HepG2 (cell line): ENCODE data around the gene CADPS2. TPM values are rescaled to one million over a fixed set of nuclear protein-coding genes. Genes with fewer than 3 reads are reported as not detected.

Experiments
- ATAC-seq: fragments of 200-7000 bp; cut with Tn5 transposase; 3 replicates; pipeline ENCODE4 v1.9.1; 2020; ENCODE audit warnings: mild to moderate bottlenecking, moderate library complexity
- BruUV-seq: library from RNA; stranded (reverse); fragments of 400-500 nt; replicated peaks from 2 replicates; lab custom pipeline; 2021; lab: Mats Ljungman, UMichigan
- CTCF ChIA-PET: fragments of 300-600 bp; formaldehyde crosslinking; extraction: SDS; loops from one replicate; lab custom pipeline; 2021; ENCODE audit warnings: low total read pairs, inconsistent platforms, low intra/inter-chr PET ratio; lab: Yijun Ruan, JAX
- POLR2A ChIA-PET: fragments of 350-600 bp; sonication (Branson Sonifier 250); formaldehyde crosslinking; loops from one replicate; lab custom pipeline; 2020; ENCODE audit warnings: antibody characterized with exemption, inconsistent platforms; lab: Yijun Ruan, JAX
- DNase-seq: peaks from one replicate; pipeline ENCODE4 v3.0.0-alpha.2; 2015; ENCODE audit warnings: low spot score
- FAIRE-seq: peaks from 3 replicates; lab custom pipeline; 2011; peaks lifted over from hg19 to GRCh38; lab: Jason Lieb, UNC
- H2AFZ ChIP-seq: one replicate; pipeline ENCODE4 v1.6.1; 2011; ENCODE audit warnings: low read length, inconsistent platforms
- H3K27ac ChIP-seq: fragments of 300-600 bp; 3 replicates; pipeline ENCODE4 v1.8.0; 2011; ENCODE audit warnings: mixed run types, mild to moderate bottlenecking, mixed read lengths, low read length, inconsistent platforms; ENCODE audit not compliant: insufficient read depth; ENCODE audit errors: extremely low read length
- H3K27me3 ChIP-seq, 2 experiments: fragments of 200-600 bp in 1 of 2; 2 replicates in 1 of 2; 3 replicates in 1 of 2; pipeline versions ENCODE4 v1.6.0 to v1.8.0; 2011; ENCODE audit warnings: low read length in 2 of 2, mild to moderate bottlenecking in 2 of 2, moderate library complexity in 2 of 2, inconsistent platforms in 1 of 2; ENCODE audit not compliant: insufficient read depth in 2 of 2, control insufficient read depth in 1 of 2
- H3K36me3 ChIP-seq, 2 experiments: fragments of 200-600 bp in 1 of 2; replicated peaks in 1 of 2; 2 replicates in 1 of 2; 3 replicates in 1 of 2; pipeline versions ENCODE4 v1.5.1 to v1.8.0; 2011; ENCODE audit warnings: low read length in 2 of 2, inconsistent platforms in 1 of 2; ENCODE audit not compliant: insufficient read depth in 2 of 2, control insufficient read depth in 1 of 2
- H3K4me1 ChIP-seq: 2 replicates; pipeline ENCODE4 v1.5.1; 2012; ENCODE audit warnings: low read length, inconsistent platforms; ENCODE audit not compliant: insufficient read depth
- H3K4me2 ChIP-seq: 2 replicates; pipeline ENCODE4 v1.6.0; 2011; ENCODE audit warnings: low read depth, low read length, inconsistent platforms
- H3K4me3 ChIP-seq, 3 experiments: fragments of 200-600 bp in 1 of 3; sonication (generic), shearing (Covaris generic) in 1 of 3; replicated peaks in 1 of 3; 2 replicates each; pipeline ENCODE4 v1.5.1; 2011 to 2016; ENCODE audit warnings: low read length in 3 of 3, inconsistent platforms in 2 of 3, low read depth in 2 of 3, mild to moderate bottlenecking in 2 of 3, control low read depth in 1 of 3, mixed read lengths in 1 of 3; ENCODE audit not compliant: insufficient read depth in 1 of 3
- H3K79me2 ChIP-seq: one replicate; pipeline ENCODE4 v1.6.1; 2011; ENCODE audit warnings: low read length, inconsistent platforms; ENCODE audit not compliant: insufficient read depth
- H3K9ac ChIP-seq: 2 replicates; pipeline ENCODE4 v1.6.0; 2011; ENCODE audit warnings: mild to moderate bottlenecking, low read depth, low read length, inconsistent platforms; ENCODE audit not compliant: insufficient read depth
- H3K9me3 ChIP-seq: 2 replicates; pipeline ENCODE4 v1.5.1; 2012; ENCODE audit warnings: mild to moderate bottlenecking, low read length
- H4K20me1 ChIP-seq: 2 replicates; pipeline ENCODE4 v1.6.0; 2011; ENCODE audit warnings: inconsistent platforms, mild to moderate bottlenecking, low read length, moderate library complexity; ENCODE audit not compliant: insufficient read depth
- BHLHE40 ChIP-seq: IDR thresholded peaks from 2 replicates; pipeline ENCODE4 v1.6.1; 2011; ENCODE audit warnings: low read length, improper control_type of control experiment
- ZFX ChIP-seq: sonication (generic); formaldehyde crosslinking; IDR thresholded peaks from 2 replicates; pipeline ENCODE4 v1.4.0; 2020; ENCODE audit warnings: mild to moderate bottlenecking, low read depth, missing genetic modification reagents, moderate library complexity
- ZNF530 ChIP-seq: sonication (generic); formaldehyde crosslinking; IDR thresholded peaks from 2 replicates; pipeline ENCODE4 v1.5.0; 2020; ENCODE audit warnings: low read depth, mild to moderate bottlenecking, missing genetic modification reagents
- ZNF570 ChIP-seq: sonication (generic); formaldehyde crosslinking; IDR thresholded peaks from 2 replicates; pipeline ENCODE4 v1.4.0; 2020; ENCODE audit warnings: mild to moderate bottlenecking, missing genetic modification reagents, borderline replicate concordance
- WGBS: methylation state at CpG from one replicate; pipeline ENCODE4 v1.1.6; 2017; ENCODE audit warnings: low lambda C conversion rate; 5-methylcytosine and 5-hydroxymethylcytosine counted together
- in situ Hi-C: cut with HindIII; loops from 2 replicates; pipeline ENCODE4 v1.10.0; 2017; ENCODE audit warnings: low pct_unique_long_range_greater_than_20kb; ENCODE audit not compliant: extremely low pct_ligation_motif_present
- intact Hi-C: fragments of 100-400 bp; cut with micrococcal nuclease; formaldehyde crosslinking; loops from one replicate; pipeline ENCODE4 v1.10.0; 2022; ENCODE audit not compliant: unreplicated experiment
- polyA plus RNA-seq, 8 experiments: library from polyadenylated mRNA; depleted of rRNA in 3 of 8; stranded (reverse) in 7 of 8; unstranded in 1 of 8; fragments of >200 nt; fragmentation: Illumina TruSeq in 4 of 8; extraction: Trizol in 4 of 8; gene quantifications; 2 replicates each; pipeline versions ENCODE4 v1.2.1 to v1.2.3, GENCODE V29; 2011 to 2016; ENCODE audit warnings: low read depth in 4 of 8, missing spikeins in 1 of 8, mixed read lengths in 1 of 8; ENCODE audit not compliant: insufficient read depth in 1 of 8
- total RNA-seq, 5 experiments: library from RNA; depleted of rRNA; stranded (reverse); fragments of >200 nt; fragmentation: Illumina TruSeq; extraction: Trizol; gene quantifications; 2 replicates each; pipeline ENCODE4 v1.2.3, GENCODE V29; 2016; ENCODE audit warnings: low read depth in 1 of 5
- TF ChIP-seq, protein P1 (sequence below): sonication (generic); formaldehyde crosslinking; IDR thresholded peaks from 2 replicates; pipeline ENCODE4 v1.4.0; 2020; ENCODE audit warnings: missing genetic modification reagents, borderline replicate concordance

Gene CADPS2
- total and polyA plus RNA-seq, 2 of the 13 experiments (the other 11 are each of a cell fraction or from before 2014, with no cell fraction given), result 17.6 to 43.8 TPM

DNA sequence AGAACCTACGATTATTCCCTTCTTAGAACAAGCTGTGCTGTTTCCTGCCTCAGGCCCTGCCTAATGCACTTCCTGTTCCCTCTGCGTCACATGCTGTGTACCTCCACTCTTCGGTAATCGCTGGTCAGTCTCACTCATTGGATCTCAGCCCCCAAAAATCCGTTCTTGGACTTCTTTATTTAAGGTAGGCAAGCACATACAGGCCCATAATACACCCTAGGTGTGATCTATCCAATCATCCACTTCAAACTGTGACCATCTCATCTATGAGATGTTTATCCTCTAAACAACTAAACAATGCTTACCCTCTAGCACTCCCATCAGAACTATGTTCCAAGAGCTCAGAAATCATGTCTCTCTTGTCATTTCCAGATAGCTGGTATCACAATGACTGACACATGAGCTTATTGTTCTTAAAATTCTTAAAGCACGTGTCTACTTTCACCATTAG lies 83.9 kb downstream of the CADPS2 start:
- intact Hi-C loops, result loop anchor here (2.0 to 5.0 kb wide), 2 partner anchors 84 to 250 kb away; partner anchors contain the start of gene CADPS2
- Histone ChIP-seq H3K4me1 (peaks cover 13% of the 10 kb centered on the region), H3K4me3 (no peak overlapping the region), H3K27me3 (no peaks in the 10 kb centered on the region), H4K20me1 (no peaks in the 10 kb centered on the region), H3K4me2 (no peak overlapping the region), H3K27ac (no peak overlapping the region), H3K9me3 (no peaks in the 10 kb centered on the region), H2AFZ (no peak overlapping the region), H3K36me3 (no peaks in the 10 kb centered on the region), H3K9ac (no peak overlapping the region), H3K79me2 (no peaks in the 10 kb centered on the region)
- TF ChIP-seq BHLHE40, result no peak
- TF ChIP-seq ZNF530, result no peak
- TF ChIP-seq, protein P1, sequence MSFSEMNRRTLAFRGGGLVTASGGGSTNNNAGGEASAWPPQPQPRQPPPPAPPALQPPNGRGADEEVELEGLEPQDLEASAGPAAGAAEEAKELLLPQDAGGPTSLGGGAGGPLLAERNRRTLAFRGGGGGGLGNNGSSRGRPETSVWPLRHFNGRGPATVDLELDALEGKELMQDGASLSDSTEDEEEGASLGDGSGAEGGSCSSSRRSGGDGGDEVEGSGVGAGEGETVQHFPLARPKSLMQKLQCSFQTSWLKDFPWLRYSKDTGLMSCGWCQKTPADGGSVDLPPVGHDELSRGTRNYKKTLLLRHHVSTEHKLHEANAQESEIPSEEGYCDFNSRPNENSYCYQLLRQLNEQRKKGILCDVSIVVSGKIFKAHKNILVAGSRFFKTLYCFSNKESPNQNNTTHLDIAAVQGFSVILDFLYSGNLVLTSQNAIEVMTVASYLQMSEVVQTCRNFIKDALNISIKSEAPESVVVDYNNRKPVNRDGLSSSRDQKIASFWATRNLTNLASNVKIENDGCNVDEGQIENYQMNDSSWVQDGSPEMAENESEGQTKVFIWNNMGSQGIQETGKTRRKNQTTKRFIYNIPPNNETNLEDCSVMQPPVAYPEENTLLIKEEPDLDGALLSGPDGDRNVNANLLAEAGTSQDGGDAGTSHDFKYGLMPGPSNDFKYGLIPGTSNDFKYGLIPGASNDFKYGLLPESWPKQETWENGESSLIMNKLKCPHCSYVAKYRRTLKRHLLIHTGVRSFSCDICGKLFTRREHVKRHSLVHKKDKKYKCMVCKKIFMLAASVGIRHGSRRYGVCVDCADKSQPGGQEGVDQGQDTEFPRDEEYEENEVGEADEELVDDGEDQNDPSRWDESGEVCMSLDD, result no peak
- no peak for TF ChIP-seq ZNF570 (CRISPR knock-in tag)
- no peak for TF ChIP-seq ZFX
- CTCF ChIA-PET, result no interaction called here
- POLR2A ChIA-PET, result no interaction called here
- no peak for ATAC-seq
- no TSS peak for BruUV-seq
- 90% methylated on average over 6 of the region's 6 CpGs for whole genome bisulfite sequencing
- DNase-seq, result no peak
- in situ Hi-C loops, result loop anchor here (10.0 to 25.0 kb wide), 2 partner anchors 82 to 360 kb away; partner anchors contain the start of gene CADPS2
- no peak for FAIRE-seq
